Forelimb muscle (tissue), 1 donor: Measurements from ENCODE around the gene COL2A1. TPM values are rescaled to one million over a fixed set of nuclear protein-coding genes. Genes with fewer than 3 reads are reported as not detected.

Experiments
- DNase-seq: peaks from one replicate; pipeline ENCODE4 v3.0.0-alpha.2; 2013; ENCODE audit warnings: low read depth
- polyA plus RNA-seq: library from polyadenylated mRNA; unstranded; fragments of 120-200 nt; gene quantifications from one replicate; pipeline ENCODE4 v1.2.1, GENCODE V29; 2013; ENCODE audit not compliant: insufficient read length

COL2A1 gene
- polyA plus RNA-seq, 1 donor, result 16.9 TPM

GRCh38 chr12:47989666-47990065 is 14.6 kb downstream of the COL2A1 start:
- no peak for DNase-seq

- no peak for DNase-seq
Observed at GRCh38 chr12:47989023-47989417, 15.3 kb downstream of the COL2A1 start.

GRCh38 chr12:47988073-47989022 is 15.9 kb downstream of the COL2A1 start:
- DNase-seq, result no peak

GRCh38 chr12:47987411-47988072 is 16.7 kb downstream of the COL2A1 start:
- DNase-seq, result no peak

GRCh38 chr12:47986832-47987231 is 17.4 kb downstream of the COL2A1 start:
- no peak for DNase-seq

GRCh38 chr12:47986291-47986660 is 18.0 kb downstream of the COL2A1 start:
- no peak for DNase-seq

GRCh38 chr12:47985596-47986290 is 18.5 kb downstream of the COL2A1 start:
- no peak for DNase-seq

GRCh38 chr12:47984331-47984801 is 19.9 kb downstream of the COL2A1 start:
- no peak for DNase-seq

GRCh38 chr12:47983541-47984115 is 20.6 kb downstream of the COL2A1 start:
- no peak for DNase-seq

GRCh38 chr12:47982770-47983169 is 21.5 kb downstream of the COL2A1 start:
- DNase-seq, result no peak

GRCh38 chr12:47982311-47982710 is 22.0 kb downstream of the COL2A1 start:
- no peak for DNase-seq

- no peak for DNase-seq
Observed at GRCh38 chr12:47981496-47982260, 22.6 kb downstream of the COL2A1 start.

- DNase-seq, result no peak
Observed at GRCh38 chr12:47980779-47981495, 23.3 kb downstream of the COL2A1 start.

GRCh38 chr12:47980197-47980596 is 24.1 kb downstream of the COL2A1 start:
- no peak for DNase-seq

- no peak for DNase-seq
Observed at GRCh38 chr12:47979686-47980085, 24.6 kb downstream of the COL2A1 start.

- no peak for DNase-seq
Observed at GRCh38 chr12:47979166-47979565, 25.1 kb downstream of the COL2A1 start.

- no peak for DNase-seq
Observed at GRCh38 chr12:47978598-47978873, 25.7 kb downstream of the COL2A1 start.

GRCh38 chr12:47977772-47978597 is 26.3 kb downstream of the COL2A1 start:
- DNase-seq, result no peak

GRCh38 chr12:47977046-47977771 is 27.1 kb downstream of the COL2A1 start:
- no peak for DNase-seq
